Activated T-cell treated with anti-CD3 and anti-CD28 coated beads for 48 hours (primary cell): ENCODE results near the gene TFEB.

Experiments used
- DNase-seq: peaks from one replicate; pipeline ENCODE4 v3.0.0-alpha.2; 2020; ENCODE audit warnings: low read depth

Gene TFEB

DNA sequence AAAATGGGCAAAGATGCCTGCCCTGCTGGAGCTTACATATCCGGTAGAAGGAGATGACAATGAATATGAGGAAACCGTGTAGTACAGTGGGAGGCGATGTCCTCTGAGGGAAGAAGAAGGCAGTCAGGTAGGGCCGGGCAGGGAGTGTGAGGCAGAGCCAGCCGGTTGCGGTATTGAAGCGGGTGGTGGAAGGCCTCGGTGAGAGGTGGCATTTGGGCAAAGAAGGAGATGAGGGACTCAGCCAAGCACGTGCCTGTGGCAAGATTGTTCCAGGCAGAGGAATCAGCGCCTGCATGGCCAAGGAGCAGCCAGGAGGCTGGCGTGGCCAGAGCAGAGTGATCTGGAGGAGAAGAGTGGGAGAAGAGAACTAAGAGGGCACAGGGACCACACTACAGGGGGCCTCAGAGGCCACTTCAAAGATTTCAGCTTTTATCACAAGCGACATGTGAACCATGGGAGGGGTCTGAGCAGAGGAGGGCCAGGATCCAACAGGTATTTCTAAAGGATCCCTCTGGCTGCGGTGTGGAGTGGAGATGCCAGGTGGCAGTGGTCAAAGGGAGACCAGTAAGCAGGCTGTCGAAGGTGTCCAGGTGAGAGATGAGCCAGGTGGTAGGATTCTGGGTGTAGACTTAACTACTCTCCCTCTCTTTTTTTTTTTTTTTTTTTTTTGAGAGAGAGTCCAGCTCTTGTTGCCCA lies 83.3 kb downstream of the TFEB start:
- DNase-seq: no peak

DNA sequence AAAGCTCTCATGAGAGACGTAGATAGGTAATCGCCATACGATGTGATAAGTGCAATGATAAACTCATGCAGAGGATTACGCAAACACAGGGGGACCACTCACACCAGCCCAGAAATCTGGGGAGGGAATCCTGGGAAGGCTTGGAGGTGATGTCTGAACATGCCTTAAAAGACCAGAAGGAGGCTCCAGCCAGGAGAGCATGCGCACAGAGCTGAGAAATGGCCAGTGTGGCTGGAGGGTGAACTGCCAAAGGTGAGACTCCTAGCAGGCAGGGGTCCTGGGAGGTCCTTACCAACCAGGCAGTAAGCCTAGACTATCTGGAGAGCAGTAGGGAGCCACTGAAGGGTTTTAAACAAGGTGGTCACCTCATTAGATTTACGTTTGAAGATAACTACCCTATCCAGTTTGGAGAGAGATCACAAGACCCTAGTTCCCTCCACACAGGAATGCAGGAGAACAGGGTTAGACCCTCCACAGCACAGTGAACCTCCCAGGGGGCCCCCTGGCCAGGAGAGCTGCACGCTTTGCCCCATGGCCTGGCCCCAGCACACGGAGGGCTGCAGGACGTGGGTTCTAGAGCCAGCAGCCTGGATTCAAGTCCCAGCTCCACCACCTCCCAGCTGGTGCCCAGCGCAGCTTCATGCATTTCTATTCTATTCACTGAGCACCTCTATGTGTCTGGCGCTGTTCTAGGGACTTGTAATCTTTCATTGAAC lies 84.0 kb downstream of the TFEB start:
- no peak for DNase-seq

DNA sequence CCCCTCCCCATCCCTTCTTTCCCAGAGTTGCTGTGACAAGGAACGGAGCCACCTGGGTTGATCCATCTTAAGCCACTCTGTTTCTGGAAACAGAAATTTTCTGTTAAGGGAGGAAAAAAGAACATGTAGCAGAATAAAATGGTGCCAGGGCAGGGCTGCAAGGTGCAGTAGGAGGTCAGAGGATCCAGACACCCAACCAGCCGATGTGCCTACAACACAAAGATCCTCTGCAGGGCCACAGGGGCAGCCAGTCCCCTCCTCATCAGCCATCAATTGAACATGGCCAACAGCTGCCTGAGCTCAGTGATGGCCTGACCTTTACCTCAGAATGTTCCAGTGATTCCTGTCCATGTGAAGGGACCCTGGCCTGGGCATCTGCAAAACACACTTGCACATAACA lies 85.3 kb downstream of the TFEB start:
- DNase-seq: no peak

DNA sequence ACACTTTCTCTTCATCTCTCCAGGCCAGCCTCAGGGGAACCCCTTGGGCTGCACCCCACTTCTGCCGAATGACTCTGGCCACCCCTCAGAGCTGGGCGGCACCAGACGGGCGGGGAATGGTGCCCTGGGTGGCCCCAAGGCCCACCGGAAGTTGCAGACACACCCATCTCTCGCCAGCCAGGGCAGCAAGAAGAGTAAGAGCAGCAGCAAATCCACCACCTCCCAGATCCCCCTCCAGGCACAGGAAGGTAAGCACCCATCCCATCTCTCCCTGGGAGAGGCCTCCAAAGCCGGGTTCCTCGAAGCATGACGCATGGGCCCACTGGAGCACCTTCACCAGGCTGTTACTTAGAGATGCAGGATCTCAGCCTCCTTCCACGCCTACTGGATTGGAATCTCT lies 85.8 kb downstream of the TFEB start:
- DNase-seq: no peak

DNA sequence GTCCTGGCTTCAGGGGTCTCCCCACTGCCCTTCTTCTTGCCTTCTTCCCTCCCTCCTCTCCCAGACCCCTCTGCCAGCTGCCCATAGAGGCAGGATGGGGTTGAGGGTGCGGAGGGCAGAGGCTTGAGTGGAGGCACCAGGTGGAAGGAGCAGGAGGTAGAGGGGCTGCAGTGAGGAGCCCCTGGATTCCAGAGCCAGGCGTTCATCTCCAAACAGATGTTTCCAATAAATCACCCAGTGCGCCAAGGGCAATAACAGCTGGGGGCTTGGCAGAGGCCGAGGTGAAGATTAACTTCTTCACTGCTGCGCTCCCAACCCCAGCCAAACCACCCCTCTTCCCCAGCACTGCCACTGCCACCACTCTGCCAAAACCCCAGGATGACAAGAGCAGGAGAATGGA lies 86.5 kb downstream of the TFEB start:
- DNase-seq: no peak

DNA sequence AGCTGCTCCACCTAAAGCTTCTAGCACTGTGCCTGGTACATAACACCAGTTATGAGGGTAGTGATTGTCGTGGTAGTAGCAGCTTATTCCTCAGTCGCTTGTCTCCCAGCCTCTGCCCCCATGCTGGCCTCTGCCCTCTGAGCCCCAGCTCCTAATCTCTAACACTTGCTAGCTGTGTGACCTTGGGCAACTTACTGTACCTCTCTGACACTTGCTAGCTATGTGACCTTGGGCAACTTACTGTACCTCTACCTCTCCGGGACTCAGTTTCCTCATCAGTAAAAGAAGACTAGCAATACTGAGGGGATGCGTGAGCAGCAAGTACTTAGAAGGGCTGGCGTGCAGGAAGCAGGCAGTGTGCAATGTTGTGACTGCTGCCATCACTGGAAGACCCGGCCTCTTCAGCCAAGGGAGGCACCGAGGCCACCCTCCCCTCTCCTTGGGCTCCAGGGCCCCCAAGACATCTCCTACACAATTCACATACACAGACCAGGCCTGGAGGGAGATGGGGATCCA lies 87.3 kb downstream of the TFEB start:
- DNase-seq: no peak

DNA sequence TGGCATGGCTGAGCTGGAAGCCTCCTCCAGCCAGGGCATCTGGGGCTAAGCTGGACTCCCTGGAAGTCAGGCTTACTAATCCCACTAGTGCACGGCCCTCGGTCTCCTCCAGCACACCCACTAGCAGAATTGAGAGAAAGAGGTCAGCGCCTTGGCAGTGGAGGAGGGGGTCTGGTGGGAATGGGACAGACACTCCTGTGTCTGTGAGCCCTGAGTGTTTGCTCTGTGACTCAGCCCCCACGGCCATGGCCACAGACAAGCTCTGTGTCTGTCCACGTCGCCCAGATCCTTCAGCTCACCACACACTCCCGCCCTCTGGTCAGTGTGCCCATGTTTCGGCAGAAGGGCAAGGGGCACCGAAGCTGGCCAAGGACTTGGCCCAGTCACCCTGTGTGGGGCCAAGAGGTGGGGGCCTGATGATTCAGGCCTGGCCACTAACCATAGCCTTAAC lies 88.3 kb downstream of the TFEB start:
- DNase-seq: no peak

DNA sequence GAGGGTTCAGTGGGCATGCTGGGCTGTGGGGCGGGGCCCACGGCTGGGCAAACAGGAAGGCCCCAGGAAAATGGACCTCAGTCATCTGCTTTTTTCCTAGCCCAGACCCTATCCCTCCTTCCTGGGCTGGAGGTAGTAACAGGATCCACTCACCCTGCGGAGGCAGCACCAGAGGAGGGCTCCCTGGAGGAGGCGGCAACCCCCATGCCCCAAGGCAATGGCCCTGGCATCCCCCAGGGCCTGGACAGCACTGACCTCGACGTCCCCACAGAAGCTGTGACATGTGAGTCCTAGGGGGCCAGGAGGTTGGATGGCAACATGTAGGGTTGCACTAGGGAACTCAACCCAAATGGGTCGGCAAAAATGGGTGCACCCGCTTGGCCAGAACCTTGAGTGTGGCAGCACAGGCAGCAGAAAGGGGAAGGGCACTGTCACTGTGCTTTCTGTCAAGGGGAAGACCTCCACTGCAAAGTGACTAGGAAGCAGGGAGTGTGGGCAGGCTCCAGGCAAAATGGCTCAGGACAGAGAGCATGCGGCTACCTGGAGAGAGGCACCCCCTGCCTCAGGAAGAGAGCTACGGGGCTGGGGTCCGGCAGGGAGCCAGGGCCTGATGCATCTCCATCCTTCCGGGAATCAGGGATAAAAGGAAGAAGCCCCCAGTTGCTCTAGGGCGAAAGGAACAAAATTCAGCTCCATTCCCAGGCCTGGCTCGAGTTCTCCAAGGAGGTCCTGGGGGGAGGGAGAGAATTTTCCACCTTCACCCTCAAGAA lies 89.2 kb downstream of the TFEB start:
- DNase-seq: no peak

DNA sequence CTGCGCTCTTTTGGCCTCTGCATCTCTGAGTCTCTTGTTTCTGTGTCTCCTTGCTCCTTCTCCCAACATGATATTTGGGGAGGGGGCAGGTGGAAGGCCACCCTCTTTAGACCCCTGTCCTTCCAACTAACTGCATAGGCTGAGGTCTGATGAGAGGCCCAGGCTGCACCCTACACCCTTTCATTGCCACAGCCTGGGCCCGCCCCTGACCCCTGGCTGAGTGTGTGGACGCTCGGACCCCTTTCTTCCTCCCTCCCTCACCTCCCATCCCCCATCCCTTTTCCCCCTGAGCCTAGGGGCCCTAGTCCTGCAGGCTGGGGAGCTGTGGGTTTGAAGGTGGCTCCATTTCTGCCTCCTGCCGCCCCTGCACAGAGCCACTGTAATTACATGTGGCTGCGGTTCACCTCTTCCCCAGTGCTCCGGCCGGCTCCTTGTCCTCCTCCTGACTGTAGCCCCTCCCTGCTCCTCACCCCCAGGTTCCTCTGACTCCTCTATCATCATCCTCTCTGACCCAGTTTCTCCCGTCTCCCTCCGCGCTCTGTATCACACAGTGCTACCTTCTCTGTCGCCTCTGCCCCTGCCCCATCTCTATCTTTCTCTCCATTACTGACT lies 90.3 kb downstream of the TFEB start:
- no peak for DNase-seq

DNA sequence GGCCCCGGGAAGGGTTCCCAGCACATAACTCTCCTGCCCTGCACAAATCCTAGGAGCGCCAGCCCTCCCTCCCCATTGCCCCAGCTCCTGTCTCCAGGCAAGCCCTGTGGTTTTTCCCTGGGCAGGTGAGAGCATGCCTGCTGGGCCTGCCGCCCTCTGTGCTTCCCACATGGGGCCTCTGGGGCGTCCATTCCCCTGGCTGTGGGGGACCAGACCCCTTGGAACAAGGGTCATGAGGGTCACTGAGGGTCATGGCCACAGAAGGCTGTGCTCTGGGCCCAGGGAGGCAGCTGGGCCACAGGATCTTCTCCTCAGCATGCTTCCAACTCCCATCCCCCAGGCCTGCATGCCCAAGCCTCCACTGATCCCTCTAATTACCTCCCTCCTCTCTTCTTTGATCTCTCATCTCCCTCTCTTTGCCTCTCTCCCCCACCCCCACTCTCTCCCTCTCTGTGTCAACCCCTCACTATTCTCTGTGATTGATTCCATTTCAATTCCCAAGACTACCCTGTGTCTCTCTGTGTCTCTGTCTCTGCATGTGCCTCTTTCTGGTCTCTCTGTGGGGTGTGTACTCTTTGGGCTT lies 91.0 kb downstream of the TFEB start:
- no peak for DNase-seq

DNA sequence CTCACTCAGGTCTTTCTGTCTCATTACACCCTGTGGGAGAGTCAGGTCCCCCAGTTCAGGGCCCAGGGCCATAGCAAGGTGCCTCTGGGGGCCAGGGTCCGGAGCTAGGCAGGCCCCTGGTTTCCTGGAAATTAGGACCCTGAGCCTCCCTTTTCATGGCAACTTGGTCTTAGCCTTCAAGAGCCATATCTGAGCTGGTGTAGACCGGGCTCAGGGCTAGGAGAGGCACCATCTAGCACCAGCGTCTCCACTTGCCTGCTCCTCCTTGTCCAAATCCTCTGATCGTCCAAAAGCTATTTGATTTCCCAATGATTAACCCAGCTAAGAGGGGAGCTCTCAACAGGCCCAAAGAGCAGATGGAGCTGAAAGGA lies 91.5 kb downstream of the TFEB start:
- DNase-seq: no peak

DNA sequence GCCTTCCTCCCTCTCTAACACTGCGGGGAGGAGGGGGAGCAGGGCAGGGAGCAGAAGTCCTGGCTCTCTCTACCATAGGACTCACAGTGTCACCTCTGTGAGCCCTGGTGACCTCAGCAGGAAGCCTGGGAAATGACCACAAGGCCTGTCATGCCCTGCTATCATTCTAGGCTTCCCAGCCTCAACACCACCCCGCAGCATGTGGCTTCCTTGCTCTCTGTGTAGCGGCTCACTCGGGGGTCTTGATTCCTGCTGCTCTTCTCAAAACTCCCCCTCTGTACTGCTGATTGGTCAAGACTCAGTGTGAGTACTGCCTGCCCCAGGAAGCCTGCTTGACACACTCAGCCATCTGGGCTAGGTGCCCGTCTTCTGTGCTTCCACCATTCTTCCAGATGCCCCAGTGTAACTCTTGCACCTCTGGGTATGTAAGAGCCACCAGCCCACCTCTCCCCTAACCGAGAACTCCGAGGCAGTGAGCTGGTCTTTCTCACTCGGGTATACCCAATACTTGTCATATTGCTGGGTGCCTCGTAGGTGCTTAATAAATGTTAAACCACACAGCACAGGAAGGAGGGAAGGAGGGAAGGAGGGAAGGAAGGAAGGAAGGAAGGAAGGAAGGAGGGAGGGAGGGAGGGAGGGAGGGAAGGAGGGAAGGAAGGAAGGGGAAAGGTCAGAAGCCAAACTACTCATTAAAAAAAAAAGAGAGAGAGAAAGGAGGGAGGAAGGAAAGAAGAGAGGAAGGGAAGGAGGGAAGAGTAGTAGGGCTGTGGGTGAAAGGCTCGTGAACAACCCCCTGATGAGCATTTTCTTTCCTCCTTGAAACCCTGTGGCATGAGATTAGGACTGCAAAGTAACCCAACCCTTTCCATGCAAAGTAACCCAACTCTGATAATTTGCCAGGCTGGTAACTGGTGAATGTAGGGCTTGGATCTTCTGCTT lies 92.2 kb downstream of the TFEB start:
- no peak for DNase-seq

DNA sequence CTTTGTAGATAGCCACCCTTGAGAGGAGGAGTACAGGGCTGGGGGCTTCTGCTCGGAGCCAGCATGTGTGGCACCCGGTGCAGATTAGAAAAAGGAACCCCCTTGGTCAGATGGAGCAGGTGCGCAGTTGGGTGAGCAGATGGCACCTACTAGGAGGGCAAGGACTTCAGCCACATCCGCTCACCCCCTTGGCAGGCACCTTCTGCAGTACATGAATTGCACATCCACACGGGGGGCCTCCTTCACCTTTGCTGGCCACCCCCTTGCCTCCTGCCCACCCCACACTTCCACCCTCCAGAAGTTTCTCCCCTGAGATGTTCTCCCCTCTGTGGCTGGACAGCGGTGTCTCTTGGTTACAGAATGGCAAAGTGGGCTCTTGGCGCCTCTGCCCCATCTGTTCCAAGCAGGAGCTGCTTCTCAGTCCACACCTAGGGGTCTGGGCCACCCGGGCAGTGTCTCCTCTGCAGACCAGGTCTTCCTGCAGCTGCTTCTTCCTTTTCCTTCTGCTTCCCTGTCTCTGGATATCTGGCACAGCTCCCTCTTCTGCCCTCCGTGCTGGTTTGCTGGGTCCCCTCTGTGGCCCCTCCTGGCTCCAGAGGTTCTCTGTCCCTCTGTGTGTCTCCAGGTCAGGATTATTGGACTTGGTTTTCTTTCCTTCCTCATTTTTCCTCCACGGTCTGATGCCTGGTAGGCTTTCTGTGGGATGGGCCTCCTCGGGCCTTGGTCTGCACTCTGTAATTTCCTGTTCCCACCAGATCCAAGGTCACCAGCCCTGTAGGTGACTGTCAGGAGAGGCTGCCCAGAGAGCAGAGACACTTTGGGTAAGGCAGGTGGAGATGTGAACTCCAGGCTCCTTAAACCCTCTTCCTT lies 93.1 kb downstream of the TFEB start:
- no peak for DNase-seq

DNA sequence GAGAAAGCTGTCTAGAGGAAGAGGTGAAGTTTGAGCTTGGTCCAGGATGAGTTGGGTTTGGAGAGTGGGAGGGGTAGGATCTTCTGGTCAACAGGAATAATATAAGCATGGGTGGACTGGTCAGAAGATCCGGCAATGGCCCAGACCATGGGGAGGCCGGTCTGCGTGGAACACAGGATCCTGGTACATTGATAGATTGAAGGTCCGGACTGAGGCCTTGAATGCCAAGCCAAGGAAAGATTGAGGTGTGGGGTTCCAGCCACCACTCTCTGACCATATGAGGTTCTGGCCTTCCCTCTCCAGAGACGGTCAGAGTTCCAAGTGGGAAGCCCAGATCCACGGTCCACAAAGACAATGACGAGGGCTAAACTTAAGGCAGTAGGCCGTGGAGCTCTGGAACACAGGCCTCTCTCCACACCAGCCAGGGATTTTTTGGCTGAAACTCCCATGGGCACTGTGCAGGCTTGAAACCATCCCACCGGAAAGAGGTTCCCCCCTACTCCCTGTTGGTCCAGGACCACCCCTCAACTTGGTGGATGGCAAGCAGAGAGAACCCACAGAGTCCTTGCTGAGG lies 94.0 kb downstream of the TFEB start:
- DNase-seq: no peak

DNA sequence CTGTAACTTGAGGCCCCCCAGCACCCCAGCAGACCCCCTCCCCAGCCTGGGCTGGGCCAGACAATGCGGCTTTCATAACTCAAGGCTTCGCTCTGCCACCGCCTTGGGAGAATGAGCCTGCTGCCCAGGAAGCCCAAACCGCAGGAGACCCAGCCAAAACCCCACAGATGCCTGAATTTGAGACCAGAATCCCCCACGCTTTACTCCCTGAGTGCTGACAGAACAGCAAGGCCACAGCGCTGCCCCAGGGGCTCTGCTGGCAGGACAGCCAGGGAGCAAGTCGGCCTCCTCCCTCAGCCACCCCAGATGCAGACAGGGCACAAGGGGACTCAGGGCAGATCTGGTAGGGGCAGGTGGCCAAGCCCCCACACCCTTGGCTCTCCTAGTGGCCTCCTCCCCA lies 95.0 kb downstream of the TFEB start:
- no peak for DNase-seq

DNA sequence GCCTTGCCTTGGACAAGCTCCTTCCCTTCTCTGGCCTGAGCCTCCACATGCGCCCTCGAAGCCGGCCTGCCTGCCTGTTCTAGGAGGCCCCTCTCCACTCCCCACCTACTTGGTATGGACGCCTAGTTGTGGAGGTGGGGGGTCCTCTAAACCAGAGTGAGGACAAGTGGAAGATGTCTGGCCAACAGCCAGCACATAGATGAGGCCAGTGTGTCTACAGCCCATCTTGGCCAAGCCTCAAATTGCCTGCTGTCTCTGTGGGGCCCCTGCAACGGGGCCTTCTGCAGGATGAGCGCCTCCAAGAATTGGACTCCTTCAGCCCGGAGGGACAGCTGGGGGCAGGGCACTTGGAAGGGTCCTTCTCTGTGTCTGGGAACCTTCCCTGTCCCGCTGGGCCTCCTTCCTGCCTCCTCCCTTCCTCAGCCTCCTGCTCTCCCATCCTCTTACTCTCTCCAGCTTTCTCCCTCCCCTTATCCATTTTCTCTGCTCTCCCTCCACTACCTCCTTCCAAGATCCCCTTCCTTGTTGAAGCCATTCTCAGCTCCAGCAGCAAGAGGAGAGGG lies 95.5 kb downstream of the TFEB start:
- no peak for DNase-seq

DNA sequence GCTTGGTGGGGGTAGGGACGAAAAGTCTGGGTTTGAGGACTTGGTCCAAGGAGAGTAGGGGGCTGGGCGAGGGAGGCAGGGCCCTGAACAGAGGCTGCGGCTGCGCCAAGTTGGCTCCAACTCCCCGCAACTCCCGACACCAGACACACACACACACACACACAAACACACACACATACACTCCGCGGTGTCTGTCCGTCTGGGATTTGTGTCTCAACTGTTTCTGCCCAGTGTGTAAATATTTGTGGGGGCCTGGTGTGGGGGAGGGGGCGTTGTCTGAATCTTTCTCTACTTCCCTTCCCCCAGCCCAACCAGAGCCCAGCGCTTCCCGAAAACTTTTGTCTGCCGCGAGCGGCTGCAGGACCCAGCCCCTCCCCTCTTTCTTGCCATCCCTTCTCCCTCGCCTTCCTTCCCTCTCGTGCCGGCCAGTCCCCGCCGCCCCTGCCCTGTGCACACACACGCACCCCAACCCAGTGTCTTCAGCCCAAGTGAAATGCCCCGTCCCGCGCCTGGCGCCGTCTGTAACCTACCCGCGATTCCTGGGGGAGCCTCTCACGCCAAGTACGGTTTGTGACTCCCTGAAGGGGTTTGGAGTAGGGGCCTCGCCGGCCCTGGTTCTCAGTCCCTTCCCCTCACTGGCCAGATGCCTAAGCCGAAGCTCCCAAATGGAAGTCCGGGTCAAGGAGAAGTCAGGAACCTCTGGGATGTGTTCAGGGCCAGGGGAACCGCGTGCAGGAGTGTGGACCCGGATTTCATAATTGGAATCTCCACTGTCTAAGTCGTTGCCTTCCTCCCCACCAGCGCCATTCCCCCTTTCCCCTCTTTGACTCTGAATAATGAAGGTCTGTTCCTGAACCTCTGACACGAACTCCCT lies 96.2 kb downstream of the TFEB start:
- no peak for DNase-seq
